Activated CD8-positive, alpha-beta T cell treated with anti-CD3 and anti-CD28 coated beads for 36 hours (primary cell): ENCODE results near the gene NFATC2IP. TPM values are rescaled to one million over a fixed set of nuclear protein-coding genes. Genes with fewer than 3 reads are reported as not detected.

Experiments used
- ATAC-seq: fragments of 200-7000 bp; cut with Tn5 transposase; one replicate; pipeline ENCODE4 v1.10.0; 2021; ENCODE audit warnings: mild to moderate bottlenecking, moderate library complexity
- CTCF ChIA-PET: fragments of 350-600 bp; sonication (Branson Sonifier 250); formaldehyde crosslinking; loops from one replicate; lab custom pipeline; 2021; ENCODE audit warnings: antibody characterized with exemption; lab: Charles Lee
- POLR2A ChIA-PET: fragments of 350-600 bp; sonication (Branson Sonifier 250); formaldehyde crosslinking; loops from one replicate; lab custom pipeline; 2021; ENCODE audit warnings: antibody characterized with exemption; lab: Charles Lee
- DNase-seq: peaks from one replicate; pipeline ENCODE4 v3.0.0-alpha.2; 2020
- H3K27ac Mint-ChIP-seq: one replicate; pipeline ENCODE4 v1.8.0; 2021; ENCODE audit warnings: mild to moderate bottlenecking, mixed read lengths
- H3K27me3 Mint-ChIP-seq: one replicate; pipeline ENCODE4 v1.8.0; 2021; ENCODE audit warnings: mixed read lengths
- H3K36me3 Mint-ChIP-seq: one replicate; pipeline ENCODE4 v1.8.0; 2021; ENCODE audit warnings: low read depth, mixed read lengths
- H3K4me1 Mint-ChIP-seq: one replicate; pipeline ENCODE4 v1.8.0; 2021; ENCODE audit warnings: low read depth, mixed read lengths
- H3K4me3 Mint-ChIP-seq: one replicate; pipeline ENCODE4 v1.8.0; 2021; ENCODE audit warnings: mild to moderate bottlenecking, moderate library complexity, mixed read lengths
- H3K9me3 Mint-ChIP-seq: one replicate; pipeline ENCODE4 v1.8.0; 2021; ENCODE audit warnings: mixed read lengths
- intact Hi-C: fragments of 100-400 bp; cut with micrococcal nuclease; formaldehyde crosslinking; loops from one replicate; pipeline ENCODE4 v1.10.0; 2022
- total RNA-seq, 2 experiments: library from RNA; stranded (reverse); gene quantifications; one replicate each; pipeline ENCODE4 v1.2.3, GENCODE V29; 2021
- TF ChIP-seq, protein P1 (sequence below): fragments of 200-600 bp; IDR thresholded peaks from one replicate; pipeline ENCODE4 v1.8.0; 2022; ENCODE audit warnings: antibody characterized with exemption, mild to moderate bottlenecking

NFATC2IP gene
- total RNA-seq, 2 experiments from 2014 or later: 63.8 to 71.8 TPM

- peaks cover 13% of the 10 kb centered on the region for H3K9me3 Mint-ChIP-seq
- DNase-seq: no peak
- H3K36me3 Mint-ChIP-seq: peaks cover 73% of the 10 kb centered on the region
- TF ChIP-seq, protein P1, sequence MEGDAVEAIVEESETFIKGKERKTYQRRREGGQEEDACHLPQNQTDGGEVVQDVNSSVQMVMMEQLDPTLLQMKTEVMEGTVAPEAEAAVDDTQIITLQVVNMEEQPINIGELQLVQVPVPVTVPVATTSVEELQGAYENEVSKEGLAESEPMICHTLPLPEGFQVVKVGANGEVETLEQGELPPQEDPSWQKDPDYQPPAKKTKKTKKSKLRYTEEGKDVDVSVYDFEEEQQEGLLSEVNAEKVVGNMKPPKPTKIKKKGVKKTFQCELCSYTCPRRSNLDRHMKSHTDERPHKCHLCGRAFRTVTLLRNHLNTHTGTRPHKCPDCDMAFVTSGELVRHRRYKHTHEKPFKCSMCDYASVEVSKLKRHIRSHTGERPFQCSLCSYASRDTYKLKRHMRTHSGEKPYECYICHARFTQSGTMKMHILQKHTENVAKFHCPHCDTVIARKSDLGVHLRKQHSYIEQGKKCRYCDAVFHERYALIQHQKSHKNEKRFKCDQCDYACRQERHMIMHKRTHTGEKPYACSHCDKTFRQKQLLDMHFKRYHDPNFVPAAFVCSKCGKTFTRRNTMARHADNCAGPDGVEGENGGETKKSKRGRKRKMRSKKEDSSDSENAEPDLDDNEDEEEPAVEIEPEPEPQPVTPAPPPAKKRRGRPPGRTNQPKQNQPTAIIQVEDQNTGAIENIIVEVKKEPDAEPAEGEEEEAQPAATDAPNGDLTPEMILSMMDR: no peak
- no peaks in the 10 kb centered on the region for H3K27me3 Mint-ChIP-seq
- peaks cover 36% of the 10 kb centered on the region for H3K4me1 Mint-ChIP-seq
- intact Hi-C loops: no loop called here
- H3K27ac Mint-ChIP-seq: peak overlapping the region; percentile 79
- ATAC-seq: no peak
- ChIA-PET CTCF (interaction anchor here (1.1 to 4.1 kb wide), 4 partner anchors 10 to 46 kb away, joined by 3 to 20 read pairs (median 10); partner anchors contain the start of gene SPNS1), POLR2A (interaction anchor here (1.2 to 12.0 kb wide), 3 partner anchors 9 to 47 kb away, joined by 5 to 97 read pairs (median 80); partner anchors contain the start of gene SPNS1)
- H3K4me3 Mint-ChIP-seq: peak overlapping the region; percentile 94
Observed at GRCh38 chr16:28984091-28984490, 33.4 kb downstream of the NFATC2IP start.

- DNase-seq (peak; percentile 84), ATAC-seq (peak; percentile 64)
- Mint-ChIP-seq H3K4me1 (peaks cover 42% of the 10 kb centered on the region), H3K27me3 (no peaks in the 10 kb centered on the region), H3K36me3 (peaks cover 78% of the 10 kb centered on the region), H3K4me3 (peak within 1 kb of the TSS; percentile 94), H3K27ac (peak within 1 kb of the TSS; percentile 96), H3K9me3 (peaks cover 13% of the 10 kb centered on the region)
- intact Hi-C loops: loop anchor here (5.0 kb wide), 1 partner anchor 43 kb away; no protein-coding TSS in a partner anchor
- POLR2A ChIA-PET: interaction anchor here (1.0 to 12.0 kb wide), 6 partner anchors 10 to 47 kb away, joined by 3 to 97 read pairs (median 6); partner anchors contain the start of genes NFATC2IP and SPNS1
- CTCF ChIA-PET: interaction anchor here (1.1 to 3.4 kb wide), 4 partner anchors 11 to 138 kb away, joined by 3 to 20 read pairs (median 4); partner anchors contain the start of gene SPNS1
- TF ChIP-seq, protein P1: no peak
Observed at GRCh38 chr16:28984619-28985135, 33.9 kb downstream of the NFATC2IP start, which contains the start of gene LAT. LAT (plus strand) TSS chr16:28985052; CDS start chr16:28985418, 366 bp downstream.

DNA sequence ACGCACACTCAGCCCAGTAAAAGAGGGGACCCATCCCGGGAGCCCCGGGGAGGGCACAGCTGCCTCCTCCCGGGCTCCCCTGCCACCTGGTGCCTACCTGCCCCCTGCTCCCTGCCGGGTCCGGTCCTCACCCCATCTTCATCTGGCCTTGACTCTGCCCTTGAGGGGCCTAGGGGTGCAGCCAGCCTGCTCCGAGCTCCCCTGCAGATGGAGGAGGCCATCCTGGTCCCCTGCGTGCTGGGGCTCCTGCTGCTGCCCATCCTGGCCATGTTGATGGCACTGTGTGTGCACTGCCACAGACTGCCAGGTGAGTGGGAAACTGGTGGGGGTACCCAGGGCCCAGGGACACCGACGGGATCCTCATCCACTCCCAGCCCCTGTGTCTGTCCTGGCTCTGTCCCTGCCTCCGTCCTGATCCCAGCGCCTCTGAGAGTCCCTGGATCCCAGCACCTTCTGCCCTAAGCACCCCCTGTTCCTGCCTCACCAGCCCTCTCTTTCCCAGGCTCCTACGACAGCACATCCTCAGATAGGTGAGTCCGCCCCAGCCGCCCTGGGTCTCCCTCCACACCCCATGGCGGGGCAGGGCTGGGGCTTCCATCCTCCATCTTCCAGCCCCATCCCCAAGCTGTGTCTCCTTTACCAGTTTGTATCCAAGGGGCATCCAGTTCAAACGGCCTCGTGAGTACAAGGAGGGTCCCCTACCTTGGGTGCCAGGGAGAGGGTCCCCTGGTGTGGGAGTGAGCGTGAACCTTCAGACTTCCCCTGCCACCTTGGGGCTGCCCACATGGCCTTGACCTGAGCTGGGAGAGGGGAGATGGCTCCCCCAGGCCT, 34.7 kb downstream of the NFATC2IP start:
- TF ChIP-seq, protein P1: no peak
- no peaks in the 10 kb centered on the region for H3K27me3 Mint-ChIP-seq
- ChIA-PET CTCF (interaction anchor here (0.5 to 3.4 kb wide), 6 partner anchors 8 to 493 kb away, joined by 3 to 20 read pairs (median 6); partner anchors contain the start of genes CLN3 and SPNS1), POLR2A (interaction anchor here (1.0 to 12.0 kb wide), 10 partner anchors 11 to 46 kb away, joined by 3 to 97 read pairs (median 6); partner anchors contain the start of genes NFATC2IP and SPNS1)
- peaks cover 50% of the 10 kb centered on the region for H3K4me1 Mint-ChIP-seq
- peak overlapping the region; percentile 94 for H3K4me3 Mint-ChIP-seq
- peak overlapping the region; percentile 96 for H3K27ac Mint-ChIP-seq
- intact Hi-C loops: loop anchor here (5.0 kb wide), 1 partner anchor 42 kb away; no protein-coding TSS in a partner anchor
- H3K9me3 Mint-ChIP-seq: peaks cover 13% of the 10 kb centered on the region
- ATAC-seq: peak; percentile 22
- peak; percentile 48 for DNase-seq
- peaks cover 86% of the 10 kb centered on the region for H3K36me3 Mint-ChIP-seq

- peak overlapping the region; percentile 94 for H3K4me3 Mint-ChIP-seq
Observed at GRCh38 chr16:28986046-28986445, 35.3 kb downstream of the NFATC2IP start.

More at GRCh38 chr16:28986046-28986445, 35.3 kb downstream of the NFATC2IP start:
- TF ChIP-seq, protein P1: no peak
- intact Hi-C loops: loop anchor here (5.0 kb wide), 1 partner anchor 41 kb away; no protein-coding TSS in a partner anchor
- Mint-ChIP-seq H3K36me3 (peaks cover 89% of the 10 kb centered on the region), H3K4me1 (peaks cover 54% of the 10 kb centered on the region), H3K27me3 (no peaks in the 10 kb centered on the region), H3K9me3 (peaks cover 13% of the 10 kb centered on the region), H3K27ac (peak overlapping the region; percentile 96)
- no peak for DNase-seq
- CTCF ChIA-PET: interaction anchor here (0.5 to 2.0 kb wide), 4 partner anchors 8 to 494 kb away, joined by 3 to 11 read pairs (median 6); partner anchors contain the start of genes CLN3 and SPNS1
- ATAC-seq: no peak
- POLR2A ChIA-PET: interaction anchor here (0.8 to 12.0 kb wide), 8 partner anchors 11 to 44 kb away, joined by 3 to 97 read pairs (median 12); partner anchors contain the start of gene SPNS1
